Measurements from ENCODE around the gene ADGRV1. TPM values are rescaled to one million over a fixed set of nuclear protein-coding genes. Genes with fewer than 3 reads are reported as not detected.
A peak's percentile ranks its signal among the peaks of the same experiment; 100 is the strongest.

Gene ADGRV1, protein sequence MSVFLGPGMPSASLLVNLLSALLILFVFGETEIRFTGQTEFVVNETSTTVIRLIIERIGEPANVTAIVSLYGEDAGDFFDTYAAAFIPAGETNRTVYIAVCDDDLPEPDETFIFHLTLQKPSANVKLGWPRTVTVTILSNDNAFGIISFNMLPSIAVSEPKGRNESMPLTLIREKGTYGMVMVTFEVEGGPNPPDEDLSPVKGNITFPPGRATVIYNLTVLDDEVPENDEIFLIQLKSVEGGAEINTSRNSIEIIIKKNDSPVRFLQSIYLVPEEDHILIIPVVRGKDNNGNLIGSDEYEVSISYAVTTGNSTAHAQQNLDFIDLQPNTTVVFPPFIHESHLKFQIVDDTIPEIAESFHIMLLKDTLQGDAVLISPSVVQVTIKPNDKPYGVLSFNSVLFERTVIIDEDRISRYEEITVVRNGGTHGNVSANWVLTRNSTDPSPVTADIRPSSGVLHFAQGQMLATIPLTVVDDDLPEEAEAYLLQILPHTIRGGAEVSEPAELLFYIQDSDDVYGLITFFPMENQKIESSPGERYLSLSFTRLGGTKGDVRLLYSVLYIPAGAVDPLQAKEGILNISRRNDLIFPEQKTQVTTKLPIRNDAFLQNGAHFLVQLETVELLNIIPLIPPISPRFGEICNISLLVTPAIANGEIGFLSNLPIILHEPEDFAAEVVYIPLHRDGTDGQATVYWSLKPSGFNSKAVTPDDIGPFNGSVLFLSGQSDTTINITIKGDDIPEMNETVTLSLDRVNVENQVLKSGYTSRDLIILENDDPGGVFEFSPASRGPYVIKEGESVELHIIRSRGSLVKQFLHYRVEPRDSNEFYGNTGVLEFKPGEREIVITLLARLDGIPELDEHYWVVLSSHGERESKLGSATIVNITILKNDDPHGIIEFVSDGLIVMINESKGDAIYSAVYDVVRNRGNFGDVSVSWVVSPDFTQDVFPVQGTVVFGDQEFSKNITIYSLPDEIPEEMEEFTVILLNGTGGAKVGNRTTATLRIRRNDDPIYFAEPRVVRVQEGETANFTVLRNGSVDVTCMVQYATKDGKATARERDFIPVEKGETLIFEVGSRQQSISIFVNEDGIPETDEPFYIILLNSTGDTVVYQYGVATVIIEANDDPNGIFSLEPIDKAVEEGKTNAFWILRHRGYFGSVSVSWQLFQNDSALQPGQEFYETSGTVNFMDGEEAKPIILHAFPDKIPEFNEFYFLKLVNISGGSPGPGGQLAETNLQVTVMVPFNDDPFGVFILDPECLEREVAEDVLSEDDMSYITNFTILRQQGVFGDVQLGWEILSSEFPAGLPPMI (N-terminal part only)
- total RNA-seq = under 1 TPM in 3 of 4 donors, not detected in 1; 0.25 to 0.60 (median 0.56) TPM

DNA sequence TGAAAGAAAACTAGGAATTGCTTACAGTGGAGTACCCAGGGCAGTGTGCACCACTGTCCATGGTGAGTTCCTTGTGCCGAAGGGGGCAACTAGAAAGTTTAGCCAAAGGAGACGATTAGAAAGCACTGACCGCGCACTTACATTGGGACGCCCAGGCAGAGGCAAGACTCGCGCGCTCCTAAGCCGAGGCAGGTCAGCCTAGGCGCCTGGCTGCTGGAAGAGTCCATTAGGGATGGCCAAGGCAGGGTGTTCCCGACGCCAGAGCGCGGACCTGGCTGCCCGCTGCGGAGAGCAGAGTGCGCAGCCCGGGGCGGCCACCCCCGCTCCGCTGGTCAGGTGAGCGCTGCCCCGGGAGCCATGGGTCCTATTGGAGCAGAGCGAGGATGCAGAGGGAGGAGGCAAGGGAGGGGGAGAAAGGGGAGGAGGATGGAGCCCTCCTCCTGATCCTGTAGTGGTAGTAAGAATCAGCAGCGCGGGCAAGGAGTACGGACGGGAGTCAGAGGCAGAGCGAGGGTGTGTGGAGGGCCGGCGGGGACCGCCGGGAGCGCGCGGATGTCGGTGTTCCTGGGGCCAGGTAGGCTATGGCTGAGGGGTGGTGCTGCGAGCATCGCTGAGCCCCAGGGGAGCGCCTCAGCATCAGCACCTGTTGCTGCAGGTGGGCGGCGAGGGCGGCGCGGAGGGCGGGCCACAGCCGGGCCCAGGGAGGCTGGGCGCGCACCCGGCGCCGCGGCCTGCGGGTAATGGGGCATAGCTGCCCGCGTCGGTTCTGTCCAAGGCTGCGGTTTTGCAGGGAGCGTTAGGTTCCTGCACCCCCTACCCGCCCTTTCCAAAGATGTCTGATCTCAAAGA lies at the start of gene ADGRV1:
Gene ADGRV1, plus strand, starts transcription at position 454 of the 849 bp plus-strand sequence. Its CDS starts 99 bp downstream, at position 553.
- DNase-seq (ENCODE audit: low spot score) (no peak), ATAC-seq (ENCODE audit: low FRiP score) (peak; percentile 62)
- no peak for TF ChIP-seq CTCF (IDR thresholded peaks at IDR 0.05)

GRCh38 chr5:90510438-90510837 lies 48.2 kb upstream of the ADGRV1 start:
- no peak for DNase-seq (ENCODE audit: low spot score)
- TF ChIP-seq CTCF (IDR thresholded peaks at IDR 0.05) = no peak
- ATAC-seq (ENCODE audit: low FRiP score) = no peak

- DNase-seq (ENCODE audit: low spot score) (no peak), ATAC-seq (ENCODE audit: low FRiP score) (no peak)
- no peak for TF ChIP-seq CTCF (IDR thresholded peaks at IDR 0.05)
Observed at GRCh38 chr5:90514520-90514919, 44.1 kb upstream of the ADGRV1 start.

GRCh38 chr5:90518661-90519060 lies 39.9 kb upstream of the ADGRV1 start:
- ATAC-seq (ENCODE audit: low FRiP score) (no peak), DNase-seq (ENCODE audit: low spot score) (no peak)
- TF ChIP-seq CTCF (IDR thresholded peaks at IDR 0.05) = no peak

- ATAC-seq (ENCODE audit: low FRiP score) = no peak
- DNase-seq (ENCODE audit: low spot score) = no peak
- no peak for TF ChIP-seq CTCF (IDR thresholded peaks at IDR 0.05)
Observed at GRCh38 chr5:90519081-90519480, 39.5 kb upstream of the ADGRV1 start.

Data from omental fat pad (tissue), 4 donors.